Left renal cortex interstitium (tissue), 4 donors: Measurements from ENCODE around the gene ZFAND2A. TPM values are rescaled to one million over a fixed set of nuclear protein-coding genes. Genes with fewer than 3 reads are reported as not detected.
"Not testable (repeated sequence)": the region's sequence is repeated elsewhere in the genome, so short reads cannot be mapped to it uniquely, and the experiment has no call there.

Source experiments
- DNase-seq, 4 donors: peaks; one replicate each; pipeline ENCODE4 v3.0.0-alpha.2; 2013; ENCODE audit warnings: low read depth in 4 of 4, low spot score in 2 of 4, missing footprints in 1 of 4
- polyA plus RNA-seq, 4 donors: library from polyadenylated mRNA; unstranded; fragments of 120-200 nt; gene quantifications; one replicate each; pipeline ENCODE4 v1.2.1, GENCODE V29; 2013; ENCODE audit not compliant: insufficient read length in 4 of 4

ZFAND2A gene
- polyA plus RNA-seq, 4 donors: 18.6 to 25.9 (median 25.0) TPM

- no peak for DNase-seq
Observed at GRCh38 chr7:1127001-1127400, 33.0 kb downstream of the ZFAND2A start.

GRCh38 chr7:1125603-1125969 is 34.4 kb downstream of the ZFAND2A start:
- DNase-seq: no peak

GRCh38 chr7:1124816-1125602 is 35.0 kb downstream of the ZFAND2A start:
- no peak for DNase-seq

- no peak for DNase-seq
Observed at GRCh38 chr7:1124164-1124563, 35.8 kb downstream of the ZFAND2A start.

- DNase-seq: peak in 2 of 4 donors; percentile 42 to 65
Observed at GRCh38 chr7:1123715-1124114, 36.3 kb downstream of the ZFAND2A start.

- no peak for DNase-seq
Observed at GRCh38 chr7:1122832-1123501, 37.0 kb downstream of the ZFAND2A start.

GRCh38 chr7:1121886-1122831 is 37.8 kb downstream of the ZFAND2A start:
- no peak for DNase-seq

- DNase-seq: no peak
Observed at GRCh38 chr7:1121476-1121875, 38.5 kb downstream of the ZFAND2A start.

- no peak for DNase-seq
Observed at GRCh38 chr7:1120791-1121190, 39.2 kb downstream of the ZFAND2A start.

GRCh38 chr7:1119201-1119600 is 40.8 kb downstream of the ZFAND2A start:
- DNase-seq: no peak

- DNase-seq: no peak
Observed at GRCh38 chr7:1117321-1117928, 42.6 kb downstream of the ZFAND2A start.

- DNase-seq: not testable (repeated sequence)
Observed at GRCh38 chr7:1116383-1117008, 43.5 kb downstream of the ZFAND2A start.

GRCh38 chr7:1115171-1116045 is 44.6 kb downstream of the ZFAND2A start:
- DNase-seq: not testable (repeated sequence)

GRCh38 chr7:1114505-1114904 is 45.5 kb downstream of the ZFAND2A start:
- no peak for DNase-seq

GRCh38 chr7:1114088-1114487 is 45.9 kb downstream of the ZFAND2A start:
- DNase-seq: no peak

GRCh38 chr7:1113548-1113885 is 46.5 kb downstream of the ZFAND2A start:
- no peak for DNase-seq

GRCh38 chr7:1112625-1113547 is 47.1 kb downstream of the ZFAND2A start:
- no peak for DNase-seq

- DNase-seq: no peak
Observed at GRCh38 chr7:1112109-1112508, 47.9 kb downstream of the ZFAND2A start.
